ENCODE measurements around the gene ANO1.
A peak's percentile ranks its signal among the peaks of the same experiment; 100 is the strongest.

ANO1 gene

DNA sequence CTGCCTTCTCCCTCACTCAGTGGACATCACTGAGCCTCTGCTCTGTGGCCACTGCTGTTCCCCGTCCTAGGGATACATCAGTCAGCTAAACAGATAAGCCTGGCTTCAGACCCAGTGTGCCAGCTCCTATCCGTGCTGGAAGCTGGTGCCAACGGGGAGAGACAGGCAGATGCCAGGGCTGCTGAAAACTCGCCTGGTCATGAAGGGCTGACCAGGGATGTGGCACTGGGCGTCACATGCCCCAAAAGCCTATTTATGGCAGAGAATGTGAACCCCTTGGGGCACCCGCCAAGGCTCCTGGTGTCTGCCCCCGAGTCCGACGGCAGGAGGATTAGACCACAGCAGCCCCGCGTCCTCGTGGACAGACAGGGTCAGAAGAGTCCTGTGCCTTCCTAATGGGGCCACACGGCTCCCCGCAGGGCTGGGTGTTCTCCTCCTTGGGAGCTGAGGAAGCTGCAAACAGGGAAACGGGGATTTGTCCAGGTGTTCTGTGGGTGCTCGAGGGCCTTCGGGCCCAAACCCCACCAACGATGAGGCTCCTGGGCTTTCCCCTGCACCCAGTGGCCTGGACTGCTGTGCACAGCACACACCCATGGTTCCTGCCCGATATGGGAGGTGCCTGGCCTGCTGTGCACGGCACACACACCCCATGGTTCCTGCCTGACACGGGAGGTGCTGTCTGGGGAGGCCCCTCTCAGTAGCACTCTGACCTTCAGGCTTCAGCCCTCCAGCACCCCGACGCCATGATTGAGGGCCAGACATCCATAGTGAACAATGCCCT is 19.9 kb downstream of the ANO1 start:
- no peak for DNase-seq (ENCODE audit: low read depth)

GRCh38 chr11:70098936-70099335 is 20.8 kb downstream of the ANO1 start:
- no peak for DNase-seq (ENCODE audit: low read depth)

DNA sequence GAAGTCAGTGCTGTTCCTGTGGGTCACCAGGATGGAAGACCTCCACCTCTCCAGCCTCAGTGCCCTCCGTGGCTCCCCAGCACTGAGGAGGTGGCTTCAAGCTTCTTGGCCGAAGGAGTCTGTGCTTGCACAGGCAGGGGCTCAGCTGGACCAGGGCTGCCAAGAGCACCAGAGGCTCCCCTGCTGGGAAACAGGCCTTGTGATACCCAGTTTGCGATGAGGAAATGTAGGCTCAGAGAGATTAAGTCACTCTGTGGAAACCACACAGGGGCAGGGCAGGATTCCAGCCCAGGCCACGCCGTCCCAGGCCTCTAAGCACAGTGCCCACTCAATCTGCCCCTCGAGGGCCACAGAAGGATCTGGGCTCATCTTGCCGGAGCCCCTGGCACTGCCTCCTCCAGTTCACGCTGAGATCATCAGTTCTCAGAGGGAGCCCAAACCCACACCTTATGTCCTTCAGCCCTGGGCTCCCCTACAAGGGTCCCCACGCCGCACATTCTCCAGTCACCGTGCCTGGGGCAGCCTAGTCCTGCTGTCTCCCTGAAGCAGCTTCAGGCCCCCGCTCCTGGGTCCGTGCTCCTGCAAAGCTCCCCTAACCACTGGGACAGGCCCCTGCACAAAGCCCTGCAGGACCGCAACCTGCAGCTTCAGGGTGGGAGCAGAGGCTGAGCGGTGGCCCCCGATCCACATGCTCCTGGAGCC is 21.6 kb downstream of the ANO1 start:
- peak; percentile 29 for DNase-seq (ENCODE audit: low read depth)

DNA sequence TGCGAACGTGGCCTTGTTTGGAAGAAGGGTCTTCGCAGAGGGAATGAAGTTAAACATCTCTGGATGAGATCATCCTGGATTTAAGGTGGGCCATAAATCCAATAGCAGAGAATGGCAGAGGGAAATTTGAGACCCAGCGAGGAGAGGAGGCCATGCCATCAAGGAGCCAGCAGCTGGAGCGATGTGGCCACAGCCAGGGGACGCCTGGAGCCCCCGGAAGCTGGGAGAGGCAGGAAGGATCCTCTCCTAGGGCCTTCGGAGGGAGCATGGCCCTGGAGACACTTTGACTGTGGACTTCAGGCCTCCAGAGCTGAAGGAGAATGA is 22.1 kb downstream of the ANO1 start:
- DNase-seq (ENCODE audit: low read depth), result no peak

GRCh38 chr11:70100791-70101190 is 22.7 kb downstream of the ANO1 start:
- no peak for DNase-seq (ENCODE audit: low read depth)

GRCh38 chr11:70103256-70103975 is 25.3 kb downstream of the ANO1 start:
- DNase-seq (ENCODE audit: low read depth), result no peak

GRCh38 chr11:70104419-70104818 is 26.3 kb downstream of the ANO1 start:
- DNase-seq (ENCODE audit: low read depth), result no peak

GRCh38 chr11:70104961-70105360 is 26.8 kb downstream of the ANO1 start:
- no peak for DNase-seq (ENCODE audit: low read depth)

- no peak for DNase-seq (ENCODE audit: low read depth)
These were observed 27.2 kb downstream of the ANO1 start for GRCh38 chr11:70105369-70105754.

- DNase-seq (ENCODE audit: low read depth), result no peak
These were observed 27.8 kb downstream of the ANO1 start for GRCh38 chr11:70105755-70106571.

DNA sequence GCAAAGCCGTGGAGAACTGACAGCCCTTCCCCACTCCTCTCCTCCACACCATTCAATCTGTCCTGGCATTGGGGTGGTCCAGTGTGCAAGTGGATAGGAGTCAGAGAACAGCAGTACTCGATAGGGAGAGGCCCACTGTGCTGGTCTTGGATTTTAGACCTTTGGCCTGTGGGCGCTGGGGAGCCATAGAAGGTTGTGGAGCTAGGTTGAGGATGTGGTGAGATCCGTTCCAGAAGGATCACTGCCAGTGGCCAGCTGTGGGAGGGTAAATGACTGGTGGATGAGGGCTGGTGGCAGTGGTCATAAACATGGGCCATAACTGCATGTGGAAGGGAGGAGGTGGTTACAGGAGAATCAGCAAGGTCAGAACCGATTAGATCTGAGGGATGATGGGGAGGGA is 28.6 kb downstream of the ANO1 start:
- no peak for DNase-seq (ENCODE audit: low read depth)

DNA sequence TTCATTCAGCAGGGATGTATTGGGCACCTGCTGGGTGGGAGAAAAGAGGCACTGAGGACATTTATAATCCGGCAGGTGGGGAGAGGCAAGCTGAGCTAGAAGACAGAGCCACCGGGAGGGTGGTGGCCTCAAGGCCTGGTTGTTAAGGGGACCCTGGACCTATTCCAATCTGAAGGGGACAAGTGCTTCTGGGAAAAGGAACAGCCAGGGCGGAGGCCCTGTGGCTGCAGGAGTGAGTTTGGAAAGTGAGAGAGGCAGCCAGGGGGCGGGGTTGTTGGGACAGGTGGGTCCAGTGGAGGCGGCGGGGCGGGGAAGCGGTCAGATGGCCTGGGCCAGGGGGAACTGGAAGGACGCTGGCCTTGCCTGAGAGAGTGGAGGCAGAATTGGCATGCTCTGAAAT is 29.1 kb downstream of the ANO1 start:
- DNase-seq (ENCODE audit: low read depth), result no peak

DNA sequence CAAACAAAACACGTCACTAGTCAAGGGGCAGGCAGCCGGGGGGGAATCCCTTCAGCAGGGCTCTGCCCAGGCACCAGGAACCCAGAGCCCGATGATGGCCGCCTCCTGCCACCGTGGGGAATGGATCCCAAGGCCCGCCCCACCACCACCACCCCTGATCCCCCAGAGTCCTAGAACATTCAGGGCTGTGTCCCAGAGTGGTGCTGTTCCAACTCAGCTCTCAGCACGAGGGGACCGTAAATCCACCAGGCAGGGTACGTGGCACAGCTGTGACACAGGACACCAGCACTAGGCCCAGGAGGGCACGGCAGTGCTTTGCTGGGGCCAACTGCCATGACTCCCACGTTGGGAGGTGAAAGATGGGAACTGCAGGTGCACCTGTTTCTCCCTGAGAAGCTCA is 29.6 kb downstream of the ANO1 start:
- no peak for DNase-seq (ENCODE audit: low read depth)

GRCh38 chr11:70108250-70108649 is 30.1 kb downstream of the ANO1 start:
- peak; percentile 77 for DNase-seq (ENCODE audit: low read depth)

DNA sequence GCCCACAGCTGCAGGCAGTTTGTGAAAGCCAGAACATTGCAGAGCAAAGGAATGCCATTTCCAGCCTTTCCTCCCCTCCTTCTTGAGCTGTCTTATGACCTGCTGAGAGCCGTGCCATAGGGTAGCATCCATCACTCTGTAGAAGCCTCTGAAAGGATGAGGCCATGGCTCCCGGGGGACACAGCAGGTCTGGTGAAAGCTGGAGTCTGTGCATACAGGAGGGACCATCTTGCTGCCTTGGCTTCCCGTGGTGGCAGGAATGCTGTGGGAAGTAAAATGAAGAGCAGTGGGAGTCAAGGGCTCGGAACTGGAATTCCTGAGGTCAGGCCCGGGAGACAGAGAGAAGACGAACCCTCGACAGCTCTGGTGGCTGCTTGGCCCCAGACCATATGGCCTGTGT is 30.9 kb downstream of the ANO1 start:
- DNase-seq (ENCODE audit: low read depth), result peak; percentile 46

DNA sequence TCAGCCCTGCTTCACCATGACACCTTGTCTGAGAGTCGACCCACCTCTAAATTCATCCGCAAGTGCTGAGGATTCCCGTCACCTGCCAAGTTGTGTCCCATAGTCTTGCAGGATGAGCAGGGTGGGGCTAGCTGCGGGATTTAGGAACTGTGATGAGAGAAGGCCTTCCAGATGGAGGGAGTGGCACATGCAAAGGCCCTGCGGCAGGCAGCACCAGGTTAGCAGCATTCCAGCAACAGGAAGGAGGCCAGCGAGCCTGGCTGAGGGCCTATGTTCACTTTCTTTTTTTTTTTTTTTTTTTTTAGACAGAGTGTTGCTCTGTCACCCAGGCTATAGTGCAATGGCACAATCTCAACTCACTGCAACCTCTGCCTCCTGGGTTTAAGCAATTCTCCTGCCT is 31.8 kb downstream of the ANO1 start:
- no peak for DNase-seq (ENCODE audit: low read depth)

GRCh38 chr11:70110538-70111055 is 32.5 kb downstream of the ANO1 start:
- DNase-seq (ENCODE audit: low read depth), result no peak

GRCh38 chr11:70111269-70112016 is 33.3 kb downstream of the ANO1 start:
- peak; percentile 80 for DNase-seq (ENCODE audit: low read depth)

DNA sequence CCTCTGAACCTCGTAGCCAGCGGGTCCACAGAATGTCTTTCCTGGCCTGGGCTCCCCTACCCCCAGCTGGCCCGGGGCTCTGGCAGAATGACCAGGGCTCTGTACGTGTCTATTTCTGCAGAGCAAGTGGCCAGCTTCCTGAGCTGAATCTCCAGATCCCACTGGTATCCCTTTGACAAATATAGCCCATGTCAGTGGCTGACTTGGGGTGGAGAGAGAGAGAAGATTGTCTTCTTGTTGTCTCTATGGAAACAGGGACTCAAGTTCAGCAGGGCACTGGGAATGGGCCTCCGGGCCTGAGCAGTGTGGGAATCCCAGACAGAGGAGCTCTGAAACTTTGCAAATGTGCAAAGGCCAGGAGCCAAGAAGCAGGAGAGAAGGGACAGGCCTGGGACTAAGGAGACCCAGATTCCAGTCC is 33.9 kb downstream of the ANO1 start:
- peak; percentile 39 for DNase-seq (ENCODE audit: low read depth)

GRCh38 chr11:70113801-70114200 is 35.7 kb downstream of the ANO1 start:
- no peak for DNase-seq (ENCODE audit: low read depth)

- DNase-seq (ENCODE audit: low read depth), result no peak
These were observed 37.7 kb downstream of the ANO1 start for GRCh38 chr11:70115778-70116177.
